ENCODE data around the gene MAN1C1.

DNA sequence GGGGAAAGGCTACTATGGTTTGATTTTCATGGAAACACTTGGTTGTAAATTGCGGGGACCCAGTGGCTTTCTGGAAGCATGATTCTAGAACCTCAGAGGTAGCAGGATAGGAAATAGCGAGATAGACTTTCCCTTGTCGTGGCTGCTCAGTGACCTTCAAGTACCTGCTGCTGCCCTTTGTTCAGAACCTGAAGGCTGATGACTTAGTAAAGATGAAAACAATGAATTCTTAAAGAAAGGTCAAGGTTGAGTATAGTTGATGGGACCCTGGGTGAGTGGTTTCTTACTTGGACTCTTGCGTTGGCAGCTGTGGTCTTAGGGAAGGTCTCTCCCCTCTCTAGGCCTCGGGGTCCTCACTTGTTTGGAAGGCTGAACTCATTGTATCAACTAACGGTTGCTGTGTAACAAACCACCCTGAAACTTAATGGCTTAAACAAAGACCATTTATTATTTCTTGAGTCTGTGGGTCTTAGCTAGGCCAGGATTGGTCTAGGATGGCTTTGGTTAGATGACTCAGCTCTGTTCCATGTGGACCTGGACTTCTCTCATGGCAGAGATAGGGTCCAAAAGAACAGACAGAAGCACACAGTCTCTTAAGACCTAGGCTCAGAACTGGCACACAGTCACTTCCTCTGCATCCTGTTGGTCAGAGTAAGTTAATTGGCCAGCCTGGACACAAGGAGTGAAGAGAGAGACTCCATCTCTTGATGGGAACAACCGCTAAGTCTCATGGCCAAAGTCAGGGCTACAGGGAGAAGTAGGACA, 94.2 kb downstream of the MAN1C1 start:
- TF ChIP-seq, protein P1, sequence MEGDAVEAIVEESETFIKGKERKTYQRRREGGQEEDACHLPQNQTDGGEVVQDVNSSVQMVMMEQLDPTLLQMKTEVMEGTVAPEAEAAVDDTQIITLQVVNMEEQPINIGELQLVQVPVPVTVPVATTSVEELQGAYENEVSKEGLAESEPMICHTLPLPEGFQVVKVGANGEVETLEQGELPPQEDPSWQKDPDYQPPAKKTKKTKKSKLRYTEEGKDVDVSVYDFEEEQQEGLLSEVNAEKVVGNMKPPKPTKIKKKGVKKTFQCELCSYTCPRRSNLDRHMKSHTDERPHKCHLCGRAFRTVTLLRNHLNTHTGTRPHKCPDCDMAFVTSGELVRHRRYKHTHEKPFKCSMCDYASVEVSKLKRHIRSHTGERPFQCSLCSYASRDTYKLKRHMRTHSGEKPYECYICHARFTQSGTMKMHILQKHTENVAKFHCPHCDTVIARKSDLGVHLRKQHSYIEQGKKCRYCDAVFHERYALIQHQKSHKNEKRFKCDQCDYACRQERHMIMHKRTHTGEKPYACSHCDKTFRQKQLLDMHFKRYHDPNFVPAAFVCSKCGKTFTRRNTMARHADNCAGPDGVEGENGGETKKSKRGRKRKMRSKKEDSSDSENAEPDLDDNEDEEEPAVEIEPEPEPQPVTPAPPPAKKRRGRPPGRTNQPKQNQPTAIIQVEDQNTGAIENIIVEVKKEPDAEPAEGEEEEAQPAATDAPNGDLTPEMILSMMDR (IDR thresholded peaks at IDR 0.05; ENCODE audit: low read depth, low read length): no peak
- TF ChIP-seq EZH2phosphoT487 (IDR thresholded peaks at IDR 0.05; ENCODE audit: low read depth): no peak

Data from OCI-LY3 (cell line).